DMS153 treated with DMSO at 0.1 percent for 48 hours (cell line): Measurements from ENCODE around the gene SLITRK2.

Source experiments
- DNase-seq: peaks from one replicate; lab custom pipeline; 2025; ENCODE audit not compliant: unreplicated experiment; lab: John Stamatoyannopoulos, UW

Gene SLITRK2

GRCh38 chrX:145817331-145818185 lies at the start of gene SLITRK2:
TSS of gene SLITRK2 (plus strand) at chrX:145817829. CDS start at chrX:145822426, 4,597 bp downstream.
- no peak for DNase-seq

DNA sequence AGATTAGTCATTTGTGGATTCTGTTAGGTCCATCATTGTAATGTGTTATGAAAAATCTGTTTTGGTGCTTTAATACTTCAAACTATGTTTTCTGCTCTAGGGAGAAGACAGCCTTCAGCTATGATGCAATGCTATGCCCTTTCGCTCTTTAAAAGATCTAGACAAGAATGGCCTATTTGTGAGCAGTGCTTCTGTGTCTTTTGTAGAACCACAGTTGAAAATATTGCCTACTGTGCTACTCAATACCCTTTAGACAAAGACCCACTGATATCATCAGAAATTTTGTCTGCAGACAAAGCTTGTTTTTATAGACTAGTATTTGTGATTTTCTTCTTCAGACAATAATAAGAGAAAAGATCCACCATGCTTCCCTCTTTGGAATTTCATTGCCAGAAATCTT lies 44.6 kb upstream of the SLITRK2 start:
- no peak for DNase-seq

DNA sequence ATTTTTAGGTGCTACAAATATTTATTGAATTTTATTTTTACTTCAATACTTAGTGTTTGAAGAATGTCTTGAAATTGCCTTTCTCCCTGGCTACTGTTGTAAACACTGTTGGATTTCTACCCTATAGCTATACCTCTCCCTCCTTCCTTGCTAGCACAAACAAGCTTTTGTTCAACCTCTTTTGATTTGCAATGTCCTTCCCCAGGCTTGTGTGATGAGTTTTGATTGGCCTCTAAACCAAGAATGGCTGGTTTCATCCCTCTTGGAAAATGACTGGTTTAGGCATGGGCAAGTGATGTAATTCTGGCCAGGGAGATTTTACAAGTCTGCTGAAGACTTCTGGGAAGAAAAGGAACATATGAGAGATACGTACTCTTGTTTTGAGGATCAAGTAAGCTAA lies 25.3 kb upstream of the SLITRK2 start:
- DNase-seq: no peak

GRCh38 chrX:145803508-145803907 lies 14.1 kb upstream of the SLITRK2 start:
- DNase-seq: no peak

DNA sequence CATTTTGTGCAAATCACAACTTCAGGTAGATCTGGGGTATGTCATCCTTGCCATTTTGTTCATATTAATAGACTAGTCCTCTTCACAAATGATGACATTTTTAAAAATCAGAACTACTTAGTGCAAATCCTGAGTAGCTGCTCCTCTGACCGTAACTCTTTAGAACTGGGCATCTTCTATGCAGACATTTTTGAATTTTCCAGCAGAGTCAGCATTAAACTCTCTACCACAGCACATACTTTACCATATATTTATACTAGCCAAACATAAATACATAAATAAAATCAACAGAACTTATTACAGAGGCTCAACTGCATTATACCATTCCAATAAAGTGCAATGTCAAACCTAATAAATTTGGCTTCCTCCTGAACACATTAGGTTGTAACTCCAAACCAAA lies 4.5 kb upstream of the SLITRK2 start:
- DNase-seq: no peak

DNA sequence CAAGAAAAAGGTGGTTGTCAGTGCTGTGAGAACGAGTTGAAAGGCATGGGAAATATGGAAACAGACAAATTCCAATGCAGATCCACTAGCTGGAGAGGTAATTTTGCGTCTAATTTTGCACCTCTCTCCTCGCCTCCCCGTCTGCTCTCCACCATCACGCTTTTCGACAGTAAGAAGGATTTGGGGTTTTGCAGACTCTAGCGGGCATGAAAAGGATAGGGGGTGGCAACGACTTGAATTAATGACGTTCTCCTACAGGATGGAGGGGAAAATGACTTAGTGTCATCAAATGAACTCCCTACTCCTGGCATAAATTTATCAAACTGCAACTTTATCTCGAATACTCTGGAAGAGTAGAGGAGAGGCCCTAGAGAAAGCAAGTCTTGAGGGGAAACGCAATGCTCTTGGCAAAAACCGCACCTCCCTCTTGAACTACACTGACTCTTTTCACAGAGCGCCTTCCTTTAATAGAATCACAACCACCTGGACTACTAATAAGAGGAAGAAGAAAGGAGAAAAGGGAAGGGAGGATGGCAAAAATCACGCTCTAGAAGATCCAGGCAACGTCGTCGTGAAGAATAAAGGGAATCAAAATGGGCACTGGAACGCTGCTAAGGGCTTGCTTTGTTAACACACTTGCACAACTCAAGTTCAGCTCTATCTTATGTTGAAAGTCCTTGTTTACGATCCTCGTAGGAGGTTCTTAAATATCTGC lies 871 bp upstream of the SLITRK2 start:
- no peak for DNase-seq

GRCh38 chrX:145818186-145819113 lies 821 bp downstream of the SLITRK2 start:
- DNase-seq: no peak

DNA sequence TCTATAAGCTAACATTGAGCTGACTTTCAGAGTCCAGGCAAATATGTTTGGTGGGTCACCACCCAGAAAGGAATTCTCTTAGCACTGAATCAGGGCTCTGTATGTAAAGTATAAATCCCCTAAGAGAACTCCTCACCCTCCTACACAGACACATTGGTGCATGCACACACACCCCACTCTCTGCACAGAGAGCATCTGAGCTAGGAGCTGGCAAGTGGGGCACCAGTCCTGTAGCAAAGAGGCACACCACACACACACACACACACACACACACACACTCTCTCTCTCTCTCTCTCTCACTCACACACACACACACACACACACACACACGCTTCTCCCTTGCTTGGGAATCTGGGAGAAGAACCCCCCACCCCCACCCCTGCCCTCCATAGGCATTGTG lies 3.2 kb downstream of the SLITRK2 start:
- no peak for DNase-seq

- no peak for DNase-seq
Observed at GRCh38 chrX:145821291-145821897, 3.8 kb downstream of the SLITRK2 start.

DNA sequence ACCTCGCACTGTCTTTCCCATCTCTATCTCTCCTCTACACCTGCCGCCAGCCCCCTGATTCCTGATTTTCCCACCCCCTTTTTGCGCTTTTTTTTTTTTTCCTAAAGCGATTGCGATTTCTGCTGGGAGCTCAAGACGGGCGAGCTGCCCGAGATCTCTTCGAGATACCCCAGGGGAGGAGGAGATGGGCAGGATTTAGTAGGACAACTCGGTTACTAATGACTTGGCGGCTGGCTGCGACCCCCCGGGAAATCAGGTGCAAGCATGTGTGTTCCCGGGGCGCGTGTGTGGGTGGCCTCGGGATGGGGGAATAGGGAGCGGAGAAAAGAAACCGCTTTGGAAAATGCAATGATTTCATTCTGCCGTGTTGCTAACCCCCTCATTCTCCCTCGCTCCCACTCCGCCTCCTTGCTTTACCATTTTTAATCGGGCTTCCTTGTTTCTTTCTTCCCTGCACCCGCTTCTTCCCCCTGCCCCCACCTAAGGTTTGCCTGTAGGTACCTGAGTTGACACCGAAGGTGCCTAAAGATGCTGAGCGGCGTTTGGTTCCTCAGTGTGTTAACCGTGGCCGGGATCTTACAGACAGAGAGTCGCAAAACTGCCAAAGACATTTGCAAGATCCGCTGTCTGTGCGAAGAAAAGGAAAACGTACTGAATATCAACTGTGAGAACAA lies 4.4 kb downstream of the SLITRK2 start:
- no peak for DNase-seq

DNA sequence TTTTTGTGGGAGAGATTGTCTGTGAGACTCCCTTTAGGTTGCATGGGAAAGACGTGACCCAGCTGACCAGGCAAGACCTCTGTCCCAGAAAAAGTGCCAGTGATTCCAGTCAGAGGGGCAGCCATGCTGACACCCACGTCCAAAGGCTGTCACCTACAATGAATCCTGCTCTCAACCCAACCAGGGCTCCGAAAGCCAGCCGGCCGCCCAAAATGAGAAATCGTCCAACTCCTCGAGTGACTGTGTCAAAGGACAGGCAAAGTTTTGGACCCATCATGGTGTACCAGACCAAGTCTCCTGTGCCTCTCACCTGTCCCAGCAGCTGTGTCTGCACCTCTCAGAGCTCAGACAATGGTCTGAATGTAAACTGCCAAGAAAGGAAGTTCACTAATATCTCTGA lies 5.5 kb downstream of the SLITRK2 start:
- no peak for DNase-seq

- no peak for DNase-seq
Observed at GRCh38 chrX:145825896-145826295, 8.3 kb downstream of the SLITRK2 start.

DNA sequence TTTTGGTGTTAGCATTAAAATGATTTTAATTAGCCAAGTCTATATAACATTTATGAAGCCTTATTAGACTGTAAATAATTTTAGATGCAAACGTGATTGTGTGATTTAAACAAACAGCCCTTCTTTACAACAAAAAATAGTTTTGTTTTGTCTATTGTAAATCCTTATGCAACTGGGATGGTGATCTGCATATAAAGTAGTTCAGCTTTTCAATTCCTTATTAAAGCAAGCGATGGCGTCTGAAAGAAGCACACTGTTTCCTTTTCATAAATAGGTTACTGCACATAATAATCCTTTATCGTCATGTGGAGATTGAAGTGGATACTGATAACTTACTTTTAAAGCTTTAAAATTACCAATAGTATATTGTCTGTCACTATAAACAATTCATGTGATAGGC lies 8.8 kb downstream of the SLITRK2 start:
- DNase-seq: no peak

DNA sequence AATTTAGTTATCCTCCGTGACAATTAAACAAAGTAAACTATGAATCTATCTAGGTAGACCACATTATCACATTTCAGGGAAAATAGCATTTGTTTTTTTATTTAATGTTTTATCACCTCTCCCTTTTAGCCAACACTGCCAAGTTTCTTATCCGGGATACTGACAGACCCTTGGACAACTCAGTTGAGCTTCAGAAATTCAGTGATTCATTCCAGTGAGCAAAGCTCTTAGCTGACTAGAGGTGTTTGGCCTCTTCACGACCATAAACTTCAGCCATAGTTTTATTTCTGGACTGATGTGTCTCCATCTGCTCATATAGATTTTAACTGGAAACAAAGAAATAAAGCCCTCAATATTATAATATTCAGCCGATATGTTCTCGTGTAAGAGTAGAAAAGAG lies 15.2 kb downstream of the SLITRK2 start:
- DNase-seq: no peak

- no peak for DNase-seq
Observed at GRCh38 chrX:145840531-145840930, 22.9 kb downstream of the SLITRK2 start.

GRCh38 chrX:145843146-145843904 lies 25.7 kb downstream of the SLITRK2 start:
- no peak for DNase-seq

GRCh38 chrX:145844886-145845285 lies 27.3 kb downstream of the SLITRK2 start:
- DNase-seq: no peak

- no peak for DNase-seq
Observed at GRCh38 chrX:145848448-145848847, 30.8 kb downstream of the SLITRK2 start.

- DNase-seq: no peak
Observed at GRCh38 chrX:145848857-145849256, 31.2 kb downstream of the SLITRK2 start.

DNA sequence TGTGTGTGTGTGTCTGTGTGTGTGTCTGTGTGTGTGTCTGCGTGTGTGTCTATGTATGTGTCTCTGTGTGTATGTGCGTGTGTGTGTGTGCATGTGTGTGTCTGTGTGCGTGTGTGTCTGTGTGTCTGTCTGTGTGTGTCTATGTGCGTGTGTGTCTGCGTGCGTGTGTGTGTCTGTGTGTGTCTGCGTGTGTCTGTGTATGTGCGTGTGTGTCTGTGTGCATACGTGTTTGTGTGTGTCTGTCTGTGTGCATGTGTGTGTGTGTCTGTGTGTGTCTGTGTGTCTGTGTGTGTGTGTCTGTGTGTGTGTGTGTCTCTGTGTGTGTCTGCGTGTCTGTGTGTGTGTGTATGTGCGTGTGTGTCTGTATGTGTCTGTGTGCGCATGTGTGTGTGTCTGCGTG lies 35.6 kb downstream of the SLITRK2 start:
- no peak for DNase-seq
